GM18907 (cell line): ENCODE results near the gene IER5L.
"Not testable (repeated sequence)": the region's sequence is repeated elsewhere in the genome, so short reads cannot be mapped to it uniquely, and the experiment has no call there.

Experiments used
- ATAC-seq: cut with Tn5 transposase; IDR thresholded peaks from one replicate; pipeline ENCODE4 v1.9.1; 2021; ENCODE audit warnings: mild to moderate bottlenecking, moderate library complexity; ENCODE audit not compliant: unreplicated experiment

The IER5L gene

DNA sequence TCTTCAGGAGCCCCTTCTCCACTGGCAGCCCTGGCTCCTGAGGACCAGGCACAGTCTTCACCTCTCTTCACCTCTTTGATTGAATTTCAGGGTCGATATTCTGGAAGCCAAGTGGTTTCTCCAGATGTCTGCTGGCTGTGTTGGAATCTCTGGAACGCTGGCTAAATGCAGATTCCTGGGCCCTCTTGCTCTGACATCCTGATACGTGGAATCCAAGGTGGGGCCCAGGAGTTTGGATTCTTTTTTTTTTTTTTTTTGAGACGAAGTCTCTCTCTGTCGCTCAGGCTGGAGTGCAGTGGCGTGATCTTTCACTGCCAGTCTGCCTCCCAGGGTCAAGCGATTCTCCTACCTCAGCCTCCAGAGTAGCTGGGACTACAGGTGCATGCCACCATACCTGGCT is 26.8 kb upstream of the IER5L start:
- ATAC-seq, result no peak

- ATAC-seq, result no peak
Observed at GRCh38 chr9:129203556-129203909, 25.5 kb upstream of the IER5L start.

DNA sequence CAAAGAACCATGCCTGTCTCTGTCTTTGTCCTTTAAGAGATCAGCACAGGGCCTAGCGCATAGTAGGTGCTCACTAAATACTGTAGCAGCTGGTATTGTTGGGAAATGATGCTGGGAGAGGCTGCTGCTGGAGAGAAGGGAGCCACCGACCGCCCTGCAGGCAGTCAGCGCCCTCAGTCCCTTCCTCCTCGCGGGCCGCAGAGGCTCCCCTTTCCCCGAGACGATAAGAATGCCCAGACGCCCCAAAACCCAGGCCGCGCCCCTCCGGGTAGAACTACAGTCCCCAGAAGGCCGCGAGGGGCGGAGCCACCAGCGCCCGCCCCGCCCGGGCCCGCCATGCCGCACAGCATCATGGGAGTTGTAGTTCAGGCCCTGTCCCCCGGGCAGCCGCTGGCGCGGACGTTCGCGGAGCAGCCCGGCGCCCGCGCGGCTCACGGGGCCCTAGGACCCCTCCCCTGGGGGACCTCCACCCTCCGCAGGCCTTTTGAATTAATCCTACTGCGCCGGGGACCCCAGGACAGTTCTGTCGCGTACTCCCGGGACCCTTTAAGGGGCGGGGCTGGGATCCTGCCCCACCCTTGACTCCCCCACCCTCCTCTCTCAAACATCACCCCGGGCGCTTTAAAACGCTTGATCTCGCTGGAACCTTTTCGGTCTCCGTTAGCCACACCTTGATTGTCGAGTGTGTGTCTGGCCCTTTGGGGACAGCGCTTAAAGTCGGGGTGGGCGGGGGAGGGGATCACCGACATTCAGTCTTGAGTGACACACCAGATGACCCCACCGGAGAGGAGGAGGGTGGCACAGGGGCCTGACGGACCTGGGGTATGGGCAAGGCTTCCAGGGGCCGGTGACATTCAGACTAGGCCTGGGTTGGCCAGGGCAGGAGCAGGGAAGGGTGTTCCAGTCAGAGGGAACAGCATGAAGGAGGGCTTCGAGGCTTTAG is 24.8 kb upstream of the IER5L start:
- ATAC-seq, result peak; percentile 82

DNA sequence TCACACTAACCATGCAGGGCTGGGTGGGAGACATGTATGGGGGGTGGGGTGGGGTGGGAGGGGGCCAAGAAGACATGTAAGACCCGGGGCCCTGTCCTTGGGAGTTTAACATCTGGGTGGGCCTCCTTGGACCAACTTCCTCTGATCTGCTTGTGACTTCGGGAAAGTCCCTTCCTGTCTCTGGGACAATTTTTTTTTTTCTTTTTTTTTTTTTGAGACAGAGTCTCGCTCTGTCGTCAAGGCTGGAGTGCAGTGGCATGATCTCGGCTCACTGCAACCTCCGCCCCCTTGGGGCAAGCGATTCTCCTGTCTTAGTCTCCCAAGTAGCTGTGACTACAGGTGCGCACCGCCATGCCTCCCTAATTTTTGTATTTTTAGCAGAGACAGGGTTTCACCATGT is 23.8 kb upstream of the IER5L start:
- no peak for ATAC-seq

- no peak for ATAC-seq
Observed at GRCh38 chr9:129201289-129201688, 23.2 kb upstream of the IER5L start.

DNA sequence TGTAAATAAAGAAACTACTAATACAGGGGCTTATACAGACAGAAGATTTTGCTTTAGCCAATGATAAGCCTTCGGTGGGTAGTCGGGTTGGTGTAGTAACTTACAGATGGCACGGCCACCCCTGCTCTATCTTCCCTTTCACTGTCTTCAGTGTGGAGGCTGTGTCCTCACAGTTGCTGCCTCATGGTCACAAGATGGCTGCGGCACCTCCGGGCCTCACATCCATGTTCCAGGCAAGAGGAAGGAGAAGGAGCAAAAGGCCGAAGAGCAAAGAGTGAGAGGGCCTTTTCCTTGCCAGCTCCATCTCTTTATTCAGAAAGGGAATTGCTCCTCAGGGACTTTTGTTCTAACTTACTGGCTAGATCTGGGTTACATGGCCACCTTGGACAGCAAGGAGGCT is 22.2 kb upstream of the IER5L start:
- no peak for ATAC-seq

DNA sequence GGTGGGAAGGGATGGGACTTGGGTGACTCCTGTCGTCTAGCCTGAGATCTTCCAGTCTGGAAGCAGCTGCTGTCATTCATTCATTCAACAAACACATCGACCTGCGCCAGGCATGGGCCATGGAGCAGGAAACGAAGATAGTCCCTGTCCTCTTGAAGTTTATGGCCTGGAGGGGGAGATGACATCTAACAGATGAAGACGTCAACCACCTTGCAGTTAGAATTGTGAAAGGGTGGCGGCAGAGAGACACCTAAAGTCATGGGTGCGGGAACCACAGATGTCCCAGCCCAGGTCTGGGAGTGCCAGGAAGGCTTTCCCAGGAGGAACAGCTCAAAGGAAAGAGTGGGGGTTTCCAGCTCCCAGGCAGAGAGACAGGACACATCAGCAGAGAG is 21.0 kb upstream of the IER5L start:
- ATAC-seq, result no peak

DNA sequence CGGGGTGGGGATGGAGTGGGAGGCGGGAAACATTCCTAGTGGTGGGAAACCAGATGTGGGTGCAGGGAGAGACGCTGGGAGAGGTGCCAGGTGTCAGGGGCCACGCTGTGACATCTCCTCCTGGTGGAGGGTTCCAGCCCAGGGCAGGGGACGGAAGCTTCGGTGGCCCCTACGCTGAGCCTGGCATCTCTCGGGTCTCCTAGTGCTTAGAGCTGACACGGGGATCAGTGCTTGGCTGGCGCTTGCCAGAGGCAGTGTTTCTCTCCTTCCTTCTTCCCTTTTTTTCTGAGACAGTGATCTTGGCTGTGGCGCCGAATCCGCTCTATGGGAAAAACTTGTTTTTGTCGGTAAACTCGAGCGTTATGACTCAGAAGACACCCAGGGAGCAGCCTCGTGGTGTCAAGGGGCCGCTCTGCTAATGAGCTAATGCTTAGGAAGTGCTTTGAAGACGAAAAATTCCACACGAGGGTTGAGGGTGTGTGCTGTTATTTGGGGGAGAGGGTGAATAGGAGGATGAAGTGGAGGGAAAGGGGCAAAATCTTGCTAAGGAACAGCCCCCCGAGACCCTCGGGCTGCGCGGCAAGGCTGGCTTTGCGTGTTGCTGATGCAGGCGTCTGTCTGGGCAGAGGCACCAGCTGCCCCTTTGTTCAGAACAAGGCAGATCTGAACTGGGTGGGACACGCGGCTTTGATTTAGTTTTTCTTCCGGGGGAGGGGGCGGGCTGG is 20.4 kb upstream of the IER5L start:
- no peak for ATAC-seq

DNA sequence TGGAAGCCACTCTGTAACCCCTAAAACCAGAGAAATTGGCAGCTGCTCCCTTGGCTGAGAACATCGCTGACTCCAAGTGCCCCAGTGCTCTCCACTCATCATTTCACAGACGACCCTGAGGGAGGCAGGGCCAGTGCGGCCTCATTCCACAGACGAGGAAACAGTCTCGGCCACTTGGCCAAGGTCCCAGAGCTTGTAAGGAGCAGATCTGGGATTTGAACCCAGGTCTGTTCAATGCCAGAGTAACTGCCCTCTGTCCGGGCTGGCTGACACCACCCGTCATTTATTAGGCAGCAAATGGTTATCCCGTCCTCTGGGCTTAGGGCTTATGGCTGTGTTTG is 19.9 kb upstream of the IER5L start:
- no peak for ATAC-seq

DNA sequence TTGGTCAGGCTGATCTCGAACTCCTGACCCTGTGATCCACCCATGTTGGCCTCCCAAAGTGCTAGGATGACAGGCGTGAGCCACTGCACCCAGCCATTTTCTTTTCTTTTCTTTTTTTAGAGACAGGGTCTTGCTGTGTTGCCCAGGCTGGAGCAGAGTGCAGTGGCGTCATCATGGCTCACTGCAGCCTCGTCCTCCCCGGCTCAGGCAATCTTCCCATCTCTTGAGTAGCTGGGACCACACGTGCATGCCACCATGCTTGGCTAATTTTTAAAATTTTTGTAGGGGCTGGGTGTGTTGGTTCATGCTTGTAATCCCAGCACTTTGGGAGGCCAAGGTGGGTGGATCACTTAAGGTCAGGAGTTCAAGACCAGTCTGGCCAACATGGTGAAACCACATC is 19.0 kb upstream of the IER5L start:
- ATAC-seq, result not testable (repeated sequence)

- ATAC-seq, result no peak
Observed at GRCh38 chr9:129195606-129196005, 17.5 kb upstream of the IER5L start.

DNA sequence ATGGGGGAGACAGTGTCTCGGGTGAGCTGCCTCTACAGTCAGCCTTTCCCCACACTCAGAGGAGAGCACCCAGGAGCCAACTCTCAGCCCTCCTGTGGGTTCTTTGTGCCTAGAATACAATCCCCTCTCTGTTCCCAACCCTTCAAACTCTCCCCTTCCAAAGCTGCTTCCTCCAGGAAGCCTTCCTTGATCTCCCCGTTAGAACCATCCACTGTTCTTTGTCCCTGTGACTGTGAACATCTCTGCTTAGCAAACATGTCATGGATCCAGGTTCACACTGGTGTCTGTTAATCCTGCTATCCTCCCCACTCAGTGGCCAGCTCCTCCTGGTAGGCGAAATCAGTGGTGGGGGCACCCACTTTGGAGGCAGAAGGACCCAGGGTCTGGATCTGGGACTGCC is 16.2 kb upstream of the IER5L start:
- ATAC-seq, result no peak

DNA sequence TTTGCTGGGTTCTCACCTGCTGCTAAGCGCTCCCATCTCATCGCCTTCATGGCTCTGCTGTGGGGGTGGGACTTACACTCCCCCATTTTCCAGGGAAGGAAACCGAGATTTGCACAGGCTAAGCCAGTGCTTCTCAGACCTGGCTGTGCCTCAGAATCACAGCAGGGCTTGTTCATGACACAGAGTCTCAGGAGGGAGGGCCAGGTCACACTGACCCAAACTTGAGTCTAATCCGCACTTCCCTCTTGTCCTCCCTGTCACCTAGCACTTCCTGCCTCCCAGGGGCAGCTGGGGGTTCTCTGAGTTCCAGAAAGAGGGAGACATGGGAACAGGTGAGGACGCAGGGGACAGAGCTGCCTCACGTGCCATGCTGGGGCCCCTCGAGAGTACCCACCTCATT is 15.6 kb upstream of the IER5L start:
- ATAC-seq, result no peak

DNA sequence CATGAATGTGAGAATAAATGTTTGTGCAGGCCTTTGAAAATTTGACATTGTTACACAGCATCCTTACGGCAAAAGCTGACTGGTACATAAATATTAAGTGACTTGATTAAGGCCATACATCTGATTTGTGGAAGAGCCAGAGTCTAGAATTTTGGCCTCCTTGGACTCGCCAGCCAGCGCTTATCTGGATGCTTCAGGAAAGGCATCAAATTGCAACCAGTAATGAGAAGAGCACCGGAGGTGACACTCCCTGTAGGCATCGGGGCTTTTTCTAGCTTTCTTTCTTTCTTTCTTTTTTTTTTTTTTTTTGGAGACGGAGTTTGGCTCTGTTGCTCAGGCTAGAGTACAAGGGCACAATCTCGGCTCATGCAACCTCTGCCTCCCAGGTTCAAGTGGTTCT is 13.2 kb upstream of the IER5L start:
- ATAC-seq, result no peak

DNA sequence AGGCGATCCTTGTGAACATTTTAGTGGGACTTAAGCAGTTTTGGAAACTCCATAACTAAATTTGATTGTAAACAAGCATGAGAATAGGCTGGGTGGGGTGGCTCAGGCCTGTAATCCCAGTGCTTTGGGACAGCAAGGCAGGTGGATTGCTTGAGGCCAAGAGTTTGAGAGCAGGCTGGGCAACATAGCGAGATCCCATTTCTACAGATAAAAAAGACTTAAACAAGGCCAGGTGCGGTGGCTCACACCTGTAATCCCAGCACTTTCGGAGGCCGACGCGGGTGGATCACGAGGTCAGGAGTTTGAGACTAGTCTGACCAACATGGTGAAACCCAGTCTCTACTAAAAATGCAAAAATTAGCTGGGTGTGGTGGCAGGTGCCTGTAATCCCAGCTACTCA is 11.9 kb upstream of the IER5L start:
- ATAC-seq, result not testable (repeated sequence)

DNA sequence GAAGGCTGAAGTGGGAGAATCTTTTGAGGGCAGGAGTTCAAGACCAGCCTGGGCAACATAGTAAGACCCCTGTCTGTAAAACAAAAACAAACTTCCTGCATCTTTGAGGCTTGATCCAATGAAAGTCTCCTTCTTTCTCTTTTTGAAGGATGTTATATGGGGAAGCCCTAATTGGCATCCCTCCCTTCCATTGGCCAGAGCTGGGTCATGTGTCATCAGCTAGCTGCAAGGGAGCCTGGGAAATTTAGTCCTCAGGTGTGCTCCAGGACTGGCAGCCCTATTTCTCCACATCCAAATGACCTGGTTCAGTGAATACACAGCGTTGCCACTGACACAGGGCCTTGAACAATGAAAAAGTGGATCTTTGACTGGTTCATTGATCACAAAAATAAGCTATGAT is 9.0 kb upstream of the IER5L start:
- ATAC-seq, result no peak

DNA sequence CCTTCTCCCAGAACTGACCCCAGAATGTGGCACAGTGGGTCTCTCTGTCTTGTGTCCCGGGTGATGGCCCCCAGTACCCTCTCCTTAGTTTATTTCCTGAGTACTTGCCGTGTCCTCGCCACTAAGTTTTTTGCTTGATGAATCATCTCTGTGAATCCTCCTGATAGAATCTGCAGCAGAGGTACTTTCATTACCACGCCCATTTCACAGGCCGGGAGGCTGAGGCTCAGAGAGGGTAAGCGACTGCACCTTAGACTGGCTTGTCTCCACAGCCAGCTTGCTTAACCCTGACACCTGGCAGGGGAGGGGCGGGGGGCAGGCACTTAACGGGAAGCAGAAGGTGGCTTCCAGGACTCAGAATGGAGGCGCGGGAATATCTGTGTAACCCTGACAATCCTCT is 7.9 kb upstream of the IER5L start:
- no peak for ATAC-seq

DNA sequence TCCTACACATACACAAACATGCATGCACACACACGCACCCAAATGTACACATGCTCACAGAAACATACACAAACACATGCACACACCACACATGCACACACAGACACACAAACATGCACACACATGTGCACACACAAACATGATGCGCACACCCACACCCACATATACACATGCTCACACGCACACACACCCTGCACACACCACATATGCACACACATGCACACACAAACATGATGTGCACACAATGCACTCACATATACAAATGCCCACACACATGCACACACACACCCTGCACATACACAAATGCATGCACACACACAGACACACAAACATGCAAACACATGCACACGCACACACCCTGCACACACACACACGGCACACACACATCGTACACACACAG is 7.3 kb upstream of the IER5L start:
- ATAC-seq, result no peak

GRCh38 chr9:129184596-129185122 is 6.6 kb upstream of the IER5L start:
- ATAC-seq, result no peak

DNA sequence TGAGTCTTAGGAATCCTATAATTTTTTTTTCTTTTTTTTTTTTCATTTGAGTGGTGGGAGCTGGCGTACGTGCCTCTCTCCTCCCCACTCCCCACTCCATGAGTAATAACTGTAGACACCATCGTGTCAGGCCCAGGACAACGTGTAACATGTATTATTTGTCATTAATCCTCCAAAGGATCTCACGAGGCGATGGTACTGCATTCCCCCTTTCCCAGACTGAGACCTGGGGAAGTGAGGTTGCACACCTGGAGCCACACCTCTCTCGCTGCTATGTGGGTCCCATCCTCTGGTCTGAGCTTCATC is 6.1 kb upstream of the IER5L start:
- ATAC-seq, result no peak

GRCh38 chr9:129183495-129184218 is 5.6 kb upstream of the IER5L start:
- no peak for ATAC-seq
